ENCODE data around the gene KIAA1549.

KIAA1549 gene

DNA sequence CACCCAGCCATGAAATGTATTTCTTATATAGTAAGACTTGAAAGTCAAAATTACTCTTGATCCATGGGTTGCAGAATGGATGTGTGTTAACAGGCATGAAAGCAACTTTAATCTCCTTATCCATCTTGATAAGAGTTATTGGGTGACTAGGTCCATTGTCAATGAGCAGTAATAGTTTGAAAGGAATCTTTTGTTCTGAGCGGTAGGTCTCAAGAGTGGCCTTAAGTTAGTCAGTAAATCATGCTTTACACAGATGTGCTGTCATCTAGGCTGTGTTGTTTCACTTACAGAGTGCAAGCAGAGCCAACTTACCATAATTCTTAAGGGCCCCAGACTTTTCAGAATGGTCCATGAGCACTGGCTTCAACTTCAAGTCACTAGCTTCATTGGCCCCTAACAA, 51.2 kb downstream of the KIAA1549 start:
- intact Hi-C loops (cut with DNase I; ENCODE audit: low total_unique reads), result no loop called here
- Histone ChIP-seq H3K27ac (no peak overlapping the region), H3K4me1 (no peaks in the 10 kb centered on the region), H3K9me3 (no peaks in the 10 kb centered on the region), H3K4me3 (no peak overlapping the region), H3K27me3 (no peaks in the 10 kb centered on the region), H3K36me3 (no peaks in the 10 kb centered on the region)
- TF ChIP-seq, protein P1, sequence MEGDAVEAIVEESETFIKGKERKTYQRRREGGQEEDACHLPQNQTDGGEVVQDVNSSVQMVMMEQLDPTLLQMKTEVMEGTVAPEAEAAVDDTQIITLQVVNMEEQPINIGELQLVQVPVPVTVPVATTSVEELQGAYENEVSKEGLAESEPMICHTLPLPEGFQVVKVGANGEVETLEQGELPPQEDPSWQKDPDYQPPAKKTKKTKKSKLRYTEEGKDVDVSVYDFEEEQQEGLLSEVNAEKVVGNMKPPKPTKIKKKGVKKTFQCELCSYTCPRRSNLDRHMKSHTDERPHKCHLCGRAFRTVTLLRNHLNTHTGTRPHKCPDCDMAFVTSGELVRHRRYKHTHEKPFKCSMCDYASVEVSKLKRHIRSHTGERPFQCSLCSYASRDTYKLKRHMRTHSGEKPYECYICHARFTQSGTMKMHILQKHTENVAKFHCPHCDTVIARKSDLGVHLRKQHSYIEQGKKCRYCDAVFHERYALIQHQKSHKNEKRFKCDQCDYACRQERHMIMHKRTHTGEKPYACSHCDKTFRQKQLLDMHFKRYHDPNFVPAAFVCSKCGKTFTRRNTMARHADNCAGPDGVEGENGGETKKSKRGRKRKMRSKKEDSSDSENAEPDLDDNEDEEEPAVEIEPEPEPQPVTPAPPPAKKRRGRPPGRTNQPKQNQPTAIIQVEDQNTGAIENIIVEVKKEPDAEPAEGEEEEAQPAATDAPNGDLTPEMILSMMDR (IDR thresholded peaks at IDR 0.05), result no peak
- DNase-seq, result no peak

DNA sequence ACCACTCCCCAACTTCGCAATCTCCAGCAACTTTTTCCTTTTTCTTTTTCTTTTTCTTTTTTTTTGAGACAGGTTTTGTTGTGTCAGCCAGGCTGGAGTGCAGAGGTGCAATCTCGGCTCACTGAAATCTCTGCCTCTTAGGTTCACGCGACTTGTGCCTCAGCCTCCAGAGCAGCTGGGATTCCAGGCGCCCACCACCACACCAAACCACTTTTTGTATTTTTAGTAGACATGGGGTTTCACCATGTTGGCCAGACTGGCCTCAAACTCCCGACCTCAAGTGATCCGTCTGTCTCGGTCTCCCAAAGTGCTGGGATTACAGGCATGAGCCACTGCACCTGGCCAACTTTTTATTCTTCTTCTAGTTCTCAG, 55.0 kb downstream of the KIAA1549 start:
- intact Hi-C loops (cut with DNase I; ENCODE audit: low total_unique reads), result no loop called here
- no peaks in the 10 kb centered on the region for H3K36me3 ChIP-seq
- H3K4me1 ChIP-seq, result no peaks in the 10 kb centered on the region
- H3K27me3 ChIP-seq, result no peaks in the 10 kb centered on the region
- DNase-seq, result no peak
- TF ChIP-seq, protein P1 (IDR thresholded peaks at IDR 0.05), result no peak
- no peaks in the 10 kb centered on the region for H3K9me3 ChIP-seq
- no peak overlapping the region for H3K4me3 ChIP-seq
- no peak overlapping the region for H3K27ac ChIP-seq

GRCh38 chr7:138924501-138925225, 56.5 kb downstream of the KIAA1549 start:
- Histone ChIP-seq H3K27ac (no peak overlapping the region), H3K4me3 (no peak overlapping the region), H3K4me1 (no peaks in the 10 kb centered on the region), H3K27me3 (no peaks in the 10 kb centered on the region), H3K36me3 (no peaks in the 10 kb centered on the region), H3K9me3 (no peaks in the 10 kb centered on the region)
- no peak for DNase-seq
- intact Hi-C loops (cut with DNase I; ENCODE audit: low total_unique reads), result no loop called here
- TF ChIP-seq, protein P1 (IDR thresholded peaks at IDR 0.05), result no peak

- TF ChIP-seq, protein P1 (IDR thresholded peaks at IDR 0.05), result no peak
- H3K36me3 ChIP-seq, result no peaks in the 10 kb centered on the region
- intact Hi-C loops (cut with DNase I; ENCODE audit: low total_unique reads), result no loop called here
These were observed 59.9 kb downstream of the KIAA1549 start for GRCh38 chr7:138921277-138921676.

GRCh38 chr7:138919911-138920310, 61.3 kb downstream of the KIAA1549 start:
- intact Hi-C loops (cut with DNase I; ENCODE audit: low total_unique reads), result no loop called here
- no peak overlapping the region for H3K27ac ChIP-seq
- H3K4me1 ChIP-seq, result no peaks in the 10 kb centered on the region
- no peaks in the 10 kb centered on the region for H3K27me3 ChIP-seq
- H3K4me3 ChIP-seq, result no peak overlapping the region
- no peak for DNase-seq
- TF ChIP-seq, protein P1 (IDR thresholded peaks at IDR 0.05), result no peak
- no peaks in the 10 kb centered on the region for H3K36me3 ChIP-seq
- no peaks in the 10 kb centered on the region for H3K9me3 ChIP-seq

More at GRCh38 chr7:138921277-138921676, 59.9 kb downstream of the KIAA1549 start:
- no peak for DNase-seq
- no peak overlapping the region for H3K4me3 ChIP-seq
- no peaks in the 10 kb centered on the region for H3K27me3 ChIP-seq
- no peak overlapping the region for H3K27ac ChIP-seq
- H3K9me3 ChIP-seq, result no peaks in the 10 kb centered on the region
- no peaks in the 10 kb centered on the region for H3K4me1 ChIP-seq
